GM23338 (cell line): Measurements from ENCODE around the gene SKOR1. TPM values are rescaled to one million over a fixed set of nuclear protein-coding genes. Genes with fewer than 3 reads are reported as not detected.

Experiments
- ATAC-seq: fragments of 200-7000 bp; cut with Tn5 transposase; 3 replicates; pipeline ENCODE4 v1.9.1; 2020
- DNase-seq: peaks from one replicate; pipeline ENCODE4 v3.0.0-alpha.2; 2015; ENCODE audit warnings: low spot score
- H2AFZ ChIP-seq: fragments of 200-600 bp; sonication (generic); 2 replicates; pipeline ENCODE4 v1.8.0; 2016; ENCODE audit warnings: antibody characterized with exemption, mild to moderate bottlenecking, moderate library complexity
- H3F3A ChIP-seq: fragments of 200-600 bp; sonication (generic); replicated peaks from 2 replicates; pipeline ENCODE4 v1.8.0; 2017; ENCODE audit warnings: antibody characterized with exemption, mixed run types, low read depth
- H3K27ac ChIP-seq: fragments of 200-600 bp; sonication (generic); 2 replicates; pipeline ENCODE4 v1.6.1; 2016; ENCODE audit warnings: low read depth
- H3K27me3 ChIP-seq: fragments of 200-600 bp; sonication (generic); 2 replicates; pipeline ENCODE4 v1.8.0; 2016; ENCODE audit warnings: mild to moderate bottlenecking, mixed run types, moderate library complexity; ENCODE audit not compliant: insufficient read depth
- H3K36me3 ChIP-seq: fragments of 200-600 bp; sonication (generic); 2 replicates; pipeline ENCODE4 v1.8.0; 2016; ENCODE audit warnings: mild to moderate bottlenecking; ENCODE audit not compliant: insufficient read depth
- H3K4me1 ChIP-seq: fragments of 200-600 bp; sonication (generic); 2 replicates; pipeline ENCODE4 v1.8.0; 2016; ENCODE audit warnings: mild to moderate bottlenecking, moderate library complexity; ENCODE audit not compliant: insufficient read depth
- H3K4me2 ChIP-seq: fragments of 200-600 bp; sonication (generic); 2 replicates; pipeline ENCODE4 v1.7.1; 2017; ENCODE audit warnings: mixed run types
- H3K4me3 ChIP-seq: fragments of 200-600 bp; sonication (generic); 2 replicates; pipeline ENCODE4 v1.6.1; 2016; ENCODE audit warnings: mixed run types
- H3K79me2 ChIP-seq: fragments of 200-600 bp; sonication (generic); replicated peaks from 2 replicates; pipeline ENCODE4 v1.8.0; 2017; ENCODE audit warnings: mild to moderate bottlenecking; ENCODE audit not compliant: insufficient read depth
- H3K9me2 ChIP-seq: fragments of 200-600 bp; sonication (generic); 2 replicates; pipeline ENCODE4 v1.8.0; 2017; ENCODE audit not compliant: insufficient read depth
- H4K20me1 ChIP-seq: fragments of 200-600 bp; sonication (generic); replicated peaks from 2 replicates; pipeline ENCODE4 v1.8.0; 2017; ENCODE audit warnings: mild to moderate bottlenecking; ENCODE audit not compliant: insufficient read depth
- H3K27ac Mint-ChIP-seq: 2 replicates; pipeline ENCODE4 v1.8.0; 2020; ENCODE audit warnings: inconsistent platforms, mild to moderate bottlenecking, moderate library complexity, mixed read lengths
- H3K27me3 Mint-ChIP-seq: 3 replicates; pipeline ENCODE4 v1.8.0; 2022; ENCODE audit warnings: low read depth, mild to moderate bottlenecking, moderate library complexity, mixed read lengths, inconsistent platforms; ENCODE audit not compliant: insufficient read depth, poor library complexity
- H3K36me3 Mint-ChIP-seq: 3 replicates; pipeline ENCODE4 v1.8.0; 2021; ENCODE audit warnings: low read depth, mild to moderate bottlenecking, inconsistent platforms, moderate library complexity, mixed read lengths
- H3K4me1 Mint-ChIP-seq: 3 replicates; pipeline ENCODE4 v1.8.0; 2020; ENCODE audit warnings: mild to moderate bottlenecking, inconsistent platforms, mixed read lengths
- H3K4me3 Mint-ChIP-seq: 3 replicates; pipeline ENCODE4 v1.8.0; 2021; ENCODE audit warnings: moderate library complexity, mild to moderate bottlenecking, inconsistent platforms, mixed read lengths
- H3K9me3 Mint-ChIP-seq: 3 replicates; pipeline ENCODE4 v1.8.0; 2020; ENCODE audit warnings: moderate library complexity, mild to moderate bottlenecking, inconsistent platforms, mixed read lengths
- EZH2 ChIP-seq: fragments of 200-600 bp; sonication (generic); IDR thresholded peaks from one replicate; pipeline ENCODE4 v1.8.0; 2017; ENCODE audit warnings: antibody characterized with exemption, mild to moderate bottlenecking, low read depth; ENCODE audit not compliant: unreplicated experiment
- REST ChIP-seq: IDR thresholded peaks from one replicate; pipeline ENCODE4 v1.6.1; 2018; ENCODE audit warnings: antibody characterized with exemption; ENCODE audit not compliant: unreplicated experiment
- STAT1 ChIP-seq: IDR thresholded peaks from one replicate; pipeline ENCODE4 v1.6.1; 2016; ENCODE audit warnings: antibody characterized with exemption; ENCODE audit not compliant: unreplicated experiment
- ZNF462 ChIP-seq: fragments of 250-450 bp; sonication (Bioruptor Pico); IDR thresholded peaks from 2 replicates; pipeline ENCODE4 v1.5.0; 2020; ENCODE audit warnings: mild to moderate bottlenecking, moderate library complexity
- polyA plus RNA-seq: library from polyadenylated mRNA; unstranded; fragments of >200 nt; fragmentation: Nextera tagmentation; extraction: Ambion mirVana; gene quantifications from 2 replicates; pipeline ENCODE4 v1.2.1, GENCODE V29; 2016
- total RNA-seq: library from RNA; depleted of rRNA; stranded (reverse); fragments of >200 nt; shearing (Covaris generic); gene quantifications from 2 replicates; pipeline ENCODE4 v1.2.3, GENCODE V29; 2014

Gene SKOR1
- total and polyA plus RNA-seq, 2 experiments from 2014 or later: 0.17 TPM; not detected in 1

GRCh38 chr15:67836955-67837354, 11.6 kb downstream of the SKOR1 start (continued):
- TF ChIP-seq REST (no peak), STAT1 (no peak)

GRCh38 chr15:67838789-67839332, 13.6 kb downstream of the SKOR1 start:
- Mint-ChIP-seq H3K4me3 (peak overlapping the region; percentile 92), H3K4me1 (peaks cover 46% of the 10 kb centered on the region), H3K27ac (no peak overlapping the region), H3K27me3 (peaks cover 76% of the 10 kb centered on the region), H3K36me3 (no peaks in the 10 kb centered on the region; the same call in 2 of the 3 replicates), H3K9me3 (peaks cover 3% of the 10 kb centered on the region; the same call in 2 of the 3 replicates)
- Histone ChIP-seq H2AFZ (0 out of 2 replicates have a peak overlapping the region, but pooled peaks have one; percentile 11), H3K36me3 (no peaks in the 10 kb centered on the region), H3K9me2 (no peaks in the 10 kb centered on the region), H4K20me1 (no peaks in the 10 kb centered on the region), H3F3A (0 out of 2 replicates have a peak, but pooled peaks cover 8% of the 10 kb centered on the region), H3K27ac (no peak overlapping the region), H3K79me2 (no peaks in the 10 kb centered on the region), H3K4me3 (peak overlapping the region; percentile 66), H3K27me3 (peaks cover 71% of the 10 kb centered on the region), H3K4me2 (peak overlapping the region; percentile 79), H3K4me1 (peaks cover 26% of the 10 kb centered on the region)
- TF ChIP-seq EZH2 (peak; percentile 14), ZNF462 (CRISPR knock-in tag) (no peak)
- DNase-seq (peak; percentile 93), ATAC-seq (peak; percentile 54)
